GM19397 (cell line): ENCODE data around the gene ZNF768.
"Not testable (repeated sequence)": the region's sequence is repeated elsewhere in the genome, so short reads cannot be mapped to it uniquely, and the experiment has no call there.

Source experiments
- ATAC-seq: cut with Tn5 transposase; IDR thresholded peaks from one replicate; pipeline ENCODE4 v1.9.1; 2021; ENCODE audit warnings: mild to moderate bottlenecking, moderate library complexity; ENCODE audit not compliant: unreplicated experiment

The ZNF768 gene

DNA sequence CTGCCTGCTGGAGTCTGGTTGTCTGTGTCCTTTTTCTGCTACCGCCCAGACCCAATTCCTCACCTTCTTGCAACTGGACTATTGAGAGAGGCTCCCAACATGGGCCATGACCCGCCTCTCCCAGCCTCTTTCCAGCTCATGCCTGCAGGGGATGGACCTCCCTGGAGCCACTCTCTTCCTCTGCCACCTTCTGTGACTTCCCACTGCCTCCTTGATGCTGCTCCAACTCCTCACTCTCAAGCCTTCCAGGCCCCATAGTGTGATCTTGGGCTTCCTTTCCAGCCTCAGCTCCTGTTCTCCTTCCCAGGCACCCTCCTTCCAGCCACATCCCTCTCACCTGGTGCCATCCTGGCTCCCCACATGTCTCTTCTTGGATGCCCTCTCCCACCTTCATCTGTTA is 11.1 kb downstream of the ZNF768 start:
- no peak for ATAC-seq

DNA sequence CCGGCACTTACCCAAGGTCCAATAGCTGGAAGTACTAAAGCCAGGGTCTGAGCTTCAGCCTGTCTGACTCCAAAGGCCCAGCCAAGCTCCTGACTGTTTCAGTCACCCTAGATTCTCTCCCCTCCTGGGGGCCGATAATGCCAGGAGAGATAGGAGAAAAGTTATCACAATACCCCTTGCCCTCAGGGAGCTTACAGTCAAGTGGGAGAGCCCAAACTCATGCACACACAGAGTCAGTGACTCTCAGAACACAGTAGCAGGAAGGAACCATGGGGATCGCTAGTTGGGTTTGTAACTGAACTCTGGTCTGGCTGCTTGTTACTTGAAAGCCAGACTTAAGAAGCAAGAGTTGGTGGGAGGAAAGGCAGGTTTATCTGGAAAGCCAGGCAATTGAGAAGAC is 14.9 kb downstream of the ZNF768 start:
- no peak for ATAC-seq

DNA sequence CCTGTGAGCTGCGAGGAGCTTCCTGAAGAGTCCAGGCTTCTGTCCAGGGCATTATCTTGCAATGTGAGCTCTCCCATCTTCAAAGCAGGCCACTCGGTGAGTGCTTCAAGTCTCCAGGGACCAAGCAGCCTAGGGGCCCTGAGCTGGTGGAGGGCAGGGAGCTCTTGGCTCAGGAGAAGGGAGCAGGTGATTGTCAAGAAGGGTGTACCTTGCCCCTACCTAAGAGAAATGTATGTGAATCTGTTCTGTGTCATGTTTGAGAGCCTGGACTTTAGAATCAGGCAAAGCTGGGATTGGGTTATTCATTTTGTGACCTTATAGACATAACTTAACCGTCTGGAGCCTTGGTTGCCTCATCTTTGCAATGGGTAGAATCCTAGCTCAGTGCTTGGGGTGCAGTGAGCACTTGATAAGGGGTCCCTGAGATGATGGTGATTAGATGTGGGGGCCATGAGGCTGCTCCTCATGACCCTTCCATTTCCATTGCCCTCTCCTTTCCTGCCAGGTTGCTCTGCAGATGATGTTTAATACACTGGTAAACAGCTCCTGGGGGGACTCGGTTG is 15.9 kb downstream of the ZNF768 start:
- ATAC-seq: no peak

DNA sequence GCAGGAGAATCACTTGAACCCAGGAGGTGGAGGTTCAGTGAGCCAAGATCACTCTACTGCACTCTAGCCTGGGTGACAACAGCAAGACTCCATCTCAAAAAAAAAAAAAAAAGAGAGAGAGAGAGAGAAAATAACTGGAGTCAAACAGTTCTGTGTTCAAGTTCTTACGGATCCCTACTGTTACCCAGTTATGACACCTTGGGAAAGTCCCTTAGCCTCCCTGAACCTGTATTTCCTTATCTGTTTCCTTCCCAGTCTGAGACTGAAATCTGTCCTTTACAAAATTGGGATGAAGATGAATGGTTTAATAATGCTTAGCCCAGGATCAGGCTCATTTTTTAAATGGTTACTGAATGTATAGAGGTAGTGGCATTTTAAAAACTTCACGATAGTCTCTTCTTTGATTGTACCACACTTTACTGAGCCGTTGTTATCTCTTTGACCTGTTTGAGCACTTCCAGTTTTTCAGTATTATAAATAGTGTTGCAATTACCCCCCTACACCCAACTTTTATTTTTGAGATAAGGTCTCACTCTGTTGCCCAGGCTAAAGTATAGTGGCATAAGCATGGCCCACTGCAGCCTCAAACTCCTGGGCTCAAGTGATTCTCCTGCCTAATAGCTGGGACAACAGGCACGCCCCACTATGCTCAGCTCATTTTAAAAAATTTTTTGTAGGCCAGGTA is 17.1 kb downstream of the ZNF768 start:
- no peak for ATAC-seq

DNA sequence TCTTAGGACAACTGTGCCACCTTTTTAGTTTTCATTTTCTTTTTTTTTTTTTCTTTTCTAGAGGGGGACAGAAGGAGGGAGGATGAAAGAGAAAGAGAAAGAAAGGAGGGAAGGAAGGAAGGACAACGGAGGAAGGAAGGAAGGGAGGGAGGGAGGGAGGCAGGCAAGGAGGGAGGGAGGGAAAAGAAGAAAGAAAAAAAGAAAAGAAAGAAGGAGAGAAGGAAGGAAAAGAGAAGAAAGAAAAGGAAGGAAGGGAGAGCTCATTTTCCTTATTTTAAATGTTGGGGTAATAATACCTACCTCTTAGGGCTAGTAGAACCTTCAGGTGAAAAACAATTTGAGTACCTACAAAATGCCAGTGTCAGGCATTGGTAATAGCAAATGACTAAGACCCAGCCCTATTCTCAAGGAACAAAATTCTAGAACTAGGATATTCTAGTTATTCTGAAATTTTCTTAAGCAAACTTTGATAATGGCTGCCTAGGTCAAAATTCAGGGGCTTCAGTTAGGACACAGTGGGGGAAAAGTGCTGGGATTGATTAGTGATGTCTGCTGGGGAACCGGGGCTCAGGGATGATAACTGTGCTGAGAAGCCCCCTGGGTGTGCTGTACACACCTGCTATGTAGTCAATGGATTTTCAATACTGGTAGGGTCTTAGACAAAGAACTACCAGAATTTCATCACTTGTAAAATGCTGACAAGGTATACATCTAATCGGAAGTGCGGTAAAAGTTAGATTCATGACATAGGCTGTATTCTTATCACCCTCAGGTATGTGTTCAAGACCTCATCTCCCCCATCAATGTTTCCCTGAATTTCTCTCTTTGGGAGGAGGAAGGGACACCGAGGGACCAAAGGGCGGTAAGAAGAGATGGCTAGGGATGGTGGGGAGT is 22.7 kb downstream of the ZNF768 start:
- no peak for ATAC-seq

DNA sequence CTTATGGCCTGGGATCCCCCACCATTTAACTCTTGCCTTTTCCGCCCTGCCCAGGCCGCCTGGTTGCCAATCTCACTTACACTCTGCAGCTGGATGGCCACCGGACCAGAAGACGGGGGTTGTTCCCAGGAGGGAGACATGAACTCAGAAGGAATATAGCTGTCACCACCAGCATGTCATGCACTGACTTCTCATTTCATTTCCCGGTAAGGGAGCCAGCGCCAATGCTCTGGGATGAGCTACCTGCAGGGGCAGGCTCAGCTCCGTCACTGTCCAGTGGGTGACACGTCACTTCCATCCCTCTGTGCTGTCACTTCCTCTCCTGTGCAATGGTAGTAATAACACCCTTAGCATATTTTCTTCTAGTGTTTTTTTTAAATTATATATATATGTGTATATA is 27.1 kb downstream of the ZNF768 start:
- no peak for ATAC-seq

DNA sequence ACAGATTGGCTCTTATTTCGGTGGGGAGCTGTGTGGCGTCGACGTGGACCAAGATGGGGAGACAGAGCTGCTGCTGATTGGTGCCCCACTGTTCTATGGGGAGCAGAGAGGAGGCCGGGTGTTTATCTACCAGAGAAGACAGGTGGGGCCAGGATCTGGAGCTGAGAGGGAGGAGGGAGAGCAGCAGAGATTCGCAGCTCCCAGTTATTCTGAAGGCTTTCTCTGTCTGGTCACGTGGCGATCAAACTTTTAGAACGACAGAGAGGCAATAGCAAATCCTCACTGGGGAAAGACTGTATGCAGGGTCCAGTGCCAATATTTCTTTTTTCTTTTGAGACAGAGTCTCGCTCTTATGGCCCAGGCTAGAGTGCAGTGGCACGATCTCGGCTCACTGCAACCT is 31.7 kb downstream of the ZNF768 start:
- ATAC-seq: no peak

DNA sequence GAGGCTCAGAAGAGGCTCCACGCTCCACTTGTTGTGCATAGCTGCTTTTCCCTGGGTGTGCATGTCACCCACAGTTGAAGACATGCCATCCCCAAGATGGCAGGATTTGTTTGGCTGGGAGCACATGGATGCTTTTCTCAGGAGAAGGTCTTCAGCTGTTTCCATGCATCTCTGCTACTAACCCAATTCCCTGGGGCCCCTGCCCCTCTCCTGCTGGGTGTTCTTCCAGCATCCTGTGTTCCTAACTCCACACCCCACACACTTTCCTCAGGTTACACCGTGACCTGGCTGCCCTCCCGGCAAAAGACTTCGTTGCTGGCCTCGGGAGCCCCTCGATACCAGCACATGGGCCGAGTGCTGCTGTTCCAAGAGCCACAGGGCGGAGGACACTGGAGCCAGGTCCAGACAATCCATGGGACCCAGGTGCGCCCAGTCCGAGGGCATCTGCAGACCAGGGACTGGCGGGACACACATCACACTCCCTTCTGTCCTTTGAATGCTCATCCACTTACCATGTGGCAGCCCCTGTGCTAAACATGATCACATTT is 32.4 kb downstream of the ZNF768 start:
- no peak for ATAC-seq

DNA sequence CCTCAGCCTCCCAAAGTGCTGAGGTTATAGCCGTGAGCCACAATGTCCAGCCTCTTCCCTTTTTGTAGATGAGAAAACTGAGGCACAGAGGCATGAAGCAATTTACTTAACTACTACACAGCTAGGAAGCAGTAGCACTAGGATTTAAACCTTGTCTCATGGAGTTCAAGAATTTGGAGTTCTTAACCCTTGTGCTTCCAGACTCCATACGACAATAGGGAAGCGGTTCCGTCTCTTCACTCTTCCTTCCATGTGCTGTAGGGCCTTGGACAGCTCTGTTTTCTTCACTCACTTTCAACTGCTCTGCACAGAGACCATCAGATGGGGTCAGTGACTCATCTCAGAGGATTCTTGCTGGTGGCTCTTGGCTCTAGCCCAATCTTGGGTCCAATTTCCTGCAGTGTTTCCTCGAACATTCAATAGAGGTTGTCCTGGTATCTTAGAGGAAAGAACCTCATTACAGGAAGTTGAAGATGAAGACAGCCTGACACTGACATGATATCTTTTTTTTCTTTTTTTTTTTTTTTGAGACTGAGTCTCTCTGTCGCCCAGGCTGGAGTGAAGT is 34.5 kb downstream of the ZNF768 start:
- ATAC-seq: no peak

DNA sequence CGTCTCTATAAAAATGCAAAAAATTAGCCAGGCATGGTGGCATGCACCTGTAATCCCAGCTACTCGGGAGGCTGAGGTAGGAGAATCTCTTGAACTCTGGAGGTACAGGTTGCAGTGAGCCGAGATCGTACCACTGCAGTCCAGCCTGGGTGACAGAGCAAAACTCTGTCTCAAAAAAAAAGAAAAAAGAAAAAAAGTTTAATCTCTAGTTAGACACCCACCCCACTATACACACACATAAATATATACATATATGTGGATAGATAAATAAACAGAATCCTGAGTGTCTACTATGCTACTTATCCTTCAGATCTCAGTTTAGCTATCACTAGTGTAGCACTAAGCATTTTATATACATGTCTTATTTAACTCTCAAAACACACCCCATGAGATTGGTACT is 35.1 kb downstream of the ZNF768 start:
- ATAC-seq: no peak

DNA sequence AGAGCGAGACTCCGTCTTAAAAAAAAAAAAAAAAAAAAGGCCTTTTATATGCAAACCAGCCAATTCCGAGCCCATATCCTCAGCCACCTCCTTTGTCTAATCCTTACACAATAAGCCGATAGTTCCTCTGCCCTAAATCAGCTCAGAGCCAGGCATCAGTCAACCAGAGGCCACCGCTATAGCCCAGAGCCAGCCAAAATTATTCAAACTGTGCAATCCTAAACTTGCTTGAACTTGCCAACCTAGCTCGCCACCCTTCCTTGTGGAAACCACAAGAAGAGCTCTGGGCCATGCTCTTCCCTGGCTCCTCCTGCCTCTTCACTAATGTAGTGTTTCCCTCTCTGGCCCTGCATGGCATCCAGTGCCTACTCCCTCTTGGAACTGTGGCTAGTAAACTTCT is 36.2 kb downstream of the ZNF768 start:
- no peak for ATAC-seq

DNA sequence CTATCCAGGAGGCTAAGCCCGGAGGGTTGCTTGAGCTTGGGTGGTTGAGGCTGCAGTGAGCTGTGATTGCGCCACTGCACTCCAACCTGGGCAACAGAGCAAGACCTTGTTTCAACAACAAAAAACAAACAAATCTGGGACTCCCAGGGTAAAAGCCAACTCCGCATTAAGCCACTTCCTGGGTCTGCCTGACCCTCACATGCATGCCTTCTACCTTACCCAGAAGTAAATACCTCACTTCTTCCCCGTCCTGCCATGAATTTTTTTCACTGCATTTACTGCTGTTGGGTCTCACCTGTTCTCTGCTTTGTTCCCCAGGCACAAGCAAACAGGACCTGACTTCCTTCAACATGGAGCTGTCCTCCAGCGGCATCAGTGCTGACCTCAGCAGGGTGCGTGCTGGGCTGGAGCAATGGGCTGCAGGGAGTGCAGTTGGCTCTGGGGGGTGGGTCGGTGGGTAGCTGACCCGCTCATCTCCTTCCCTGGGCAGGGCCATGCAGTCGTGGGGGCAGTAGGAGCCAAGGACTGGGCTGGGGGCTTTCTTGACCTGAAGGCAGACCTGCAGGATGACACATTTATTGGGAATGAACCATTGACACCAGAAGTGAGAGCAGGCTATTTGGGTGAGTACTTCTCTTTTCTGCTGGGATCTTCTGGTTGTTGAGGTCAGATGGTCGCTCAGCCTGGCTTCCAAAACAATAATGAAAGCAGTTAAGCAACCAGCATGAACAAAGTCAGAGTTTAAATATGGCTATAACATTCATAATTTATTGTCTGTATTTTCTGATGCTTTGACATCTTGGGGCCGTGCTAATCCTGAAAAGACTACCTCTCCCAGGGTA is 37.4 kb downstream of the ZNF768 start:
- no peak for ATAC-seq

DNA sequence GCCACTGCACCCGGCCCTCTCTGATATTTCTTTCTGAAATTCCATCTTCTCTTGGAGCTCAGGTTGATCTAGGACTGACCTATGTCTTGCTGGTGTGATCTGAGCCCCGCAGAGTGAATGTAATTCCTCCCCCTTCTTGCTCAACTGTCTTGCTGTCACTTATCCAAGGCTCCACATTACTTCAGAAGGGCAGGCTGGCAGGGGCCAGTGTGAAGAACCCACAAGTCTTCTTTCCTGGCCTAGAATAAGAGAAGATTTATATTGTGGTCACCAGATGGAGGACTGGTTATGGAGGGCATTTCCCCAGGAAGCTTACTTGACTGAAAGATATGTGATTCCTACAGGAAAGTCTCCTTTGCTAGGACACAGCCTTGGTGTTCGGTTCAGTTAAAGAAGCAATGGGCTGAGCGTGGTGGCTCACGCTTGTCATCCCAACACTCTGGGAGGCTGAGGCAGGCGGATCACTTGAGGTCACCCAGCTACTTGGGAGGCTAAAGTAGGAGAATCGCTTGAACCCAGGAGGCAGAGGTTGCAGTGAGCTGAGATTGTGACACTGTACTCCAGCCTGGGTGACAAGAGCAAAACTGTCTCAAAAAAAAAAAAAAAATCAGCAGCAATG is 40.4 kb downstream of the ZNF768 start:
- no peak for ATAC-seq

DNA sequence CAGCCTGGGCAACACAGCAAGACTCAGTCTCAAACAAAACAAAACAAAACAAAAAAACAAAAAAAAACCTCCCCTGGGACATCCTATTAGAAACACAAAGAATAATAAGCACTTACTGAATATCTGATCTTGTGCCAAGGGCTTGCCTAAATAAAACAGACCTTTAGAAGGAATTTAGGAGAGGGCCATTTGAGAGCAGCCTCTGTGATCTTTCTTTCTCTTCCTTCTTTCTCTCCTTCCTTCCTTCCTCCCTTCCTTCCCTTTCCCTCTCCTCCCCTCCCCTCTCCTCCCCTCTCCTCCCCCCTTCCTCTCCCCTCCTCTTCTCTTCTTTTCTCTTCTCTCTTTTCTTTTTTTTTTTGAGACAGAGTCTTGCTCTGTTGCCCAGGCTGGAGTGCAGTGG is 41.5 kb downstream of the ZNF768 start:
- ATAC-seq: no peak

DNA sequence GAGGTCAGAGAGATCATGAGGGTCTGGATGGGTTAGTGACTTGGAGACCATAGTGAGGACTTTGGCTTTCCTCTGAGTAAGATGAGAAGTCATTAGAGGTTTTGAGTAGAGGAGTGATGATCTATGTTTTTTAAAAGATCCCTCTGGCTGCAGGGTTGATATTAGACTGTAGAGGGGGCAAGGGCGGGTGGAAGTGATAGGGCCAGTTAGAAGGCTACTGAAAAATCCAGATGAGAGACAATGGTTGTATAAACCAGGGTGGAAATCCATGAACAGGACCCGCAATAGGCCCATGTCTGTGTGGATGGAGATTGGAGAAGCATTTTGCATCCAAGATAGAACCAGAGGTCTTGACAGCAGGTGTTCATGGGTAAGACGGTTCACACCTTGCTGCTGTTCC is 44.0 kb downstream of the ZNF768 start:
- no peak for ATAC-seq

DNA sequence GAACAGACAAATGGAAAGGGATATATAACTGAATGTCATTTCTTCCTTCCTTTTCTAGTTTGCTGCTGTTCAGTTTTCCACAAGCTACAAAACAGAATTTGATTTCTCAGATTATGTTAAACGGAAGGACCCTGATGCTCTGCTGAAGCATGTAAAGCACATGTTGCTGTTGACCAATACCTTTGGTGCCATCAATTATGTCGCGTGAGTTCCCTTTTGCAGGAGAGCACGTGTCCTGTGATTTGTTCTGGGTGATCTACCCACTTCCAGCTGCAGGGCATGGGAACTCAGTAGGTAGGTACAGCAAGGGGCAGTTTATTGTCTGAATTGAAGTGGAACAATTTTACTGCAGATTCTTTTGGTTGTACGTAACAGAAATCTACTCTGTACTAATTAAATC is 45.0 kb downstream of the ZNF768 start:
- ATAC-seq: no peak

DNA sequence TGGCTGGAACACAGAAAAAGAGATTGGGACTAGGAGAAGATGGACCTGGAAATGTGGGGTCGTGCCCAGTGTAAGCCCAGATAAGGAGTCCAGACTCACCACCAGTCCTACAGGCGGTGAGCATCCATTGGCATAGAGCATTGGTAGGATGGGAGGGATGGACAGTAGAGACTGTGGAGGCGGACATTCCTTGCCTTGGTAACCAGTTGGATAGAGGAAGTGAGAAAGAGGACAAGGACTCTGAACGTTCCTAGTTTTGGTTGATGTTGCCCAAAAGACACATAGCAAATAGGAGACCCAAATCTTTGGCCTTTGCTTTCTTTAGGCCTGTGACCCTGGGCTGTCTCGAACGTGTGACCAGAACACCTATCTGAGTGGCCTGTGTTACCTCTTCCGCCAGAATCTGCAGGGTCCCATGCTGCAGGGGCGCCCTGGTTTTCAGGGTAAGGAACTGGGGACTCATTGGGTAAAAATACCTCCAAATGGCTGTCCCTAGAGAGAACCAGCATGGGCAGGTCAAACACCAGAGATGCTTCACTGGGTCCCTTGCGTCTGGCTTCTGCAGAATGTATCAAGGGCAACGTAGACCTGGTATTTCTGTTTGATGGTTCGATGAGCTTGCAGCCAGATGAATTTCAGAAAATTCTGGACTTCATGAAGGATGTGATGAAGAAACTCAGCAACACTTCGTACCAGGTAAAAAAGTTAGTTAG is 47.4 kb downstream of the ZNF768 start:
- no peak for ATAC-seq

DNA sequence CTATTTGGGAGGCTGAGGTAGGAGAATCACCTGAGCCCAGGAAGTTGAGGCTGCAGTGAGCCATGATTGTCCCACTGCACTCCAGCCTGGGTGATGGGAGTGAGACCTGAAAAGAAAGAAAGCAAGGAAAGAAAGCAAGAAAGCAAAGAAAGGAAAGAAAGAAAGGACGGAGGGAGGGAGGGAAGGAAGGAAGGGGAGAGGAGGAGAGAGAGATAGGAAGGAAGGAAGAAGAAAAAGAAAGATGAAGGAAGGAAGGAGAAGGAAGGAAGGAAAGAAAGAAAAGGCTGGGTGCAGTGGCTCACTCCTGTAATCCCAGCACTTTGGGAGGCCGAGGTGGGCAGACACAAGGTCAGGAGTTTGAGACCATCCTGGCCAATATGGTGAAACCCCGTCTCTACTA is 48.6 kb downstream of the ZNF768 start:
- not testable (repeated sequence) for ATAC-seq

DNA sequence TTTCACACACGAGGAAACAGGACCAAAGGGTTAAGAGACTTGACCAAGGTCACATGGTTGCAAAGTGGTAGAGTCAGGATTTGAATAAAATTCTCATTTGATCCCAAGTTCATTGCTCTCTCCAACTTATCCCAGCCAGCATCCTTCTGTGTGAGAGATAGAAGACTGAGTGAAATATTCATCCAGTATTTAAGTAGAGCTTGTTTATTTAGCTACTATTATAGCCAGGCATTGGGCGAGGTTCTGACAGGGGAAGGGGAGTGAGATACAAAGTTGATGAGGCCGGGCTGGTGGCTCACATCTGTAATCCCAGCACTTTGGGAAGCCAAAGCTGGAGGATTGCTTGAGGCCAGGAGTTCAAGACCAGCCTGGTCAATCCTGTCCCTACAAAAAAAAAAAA is 49.4 kb downstream of the ZNF768 start:
- ATAC-seq: no peak

DNA sequence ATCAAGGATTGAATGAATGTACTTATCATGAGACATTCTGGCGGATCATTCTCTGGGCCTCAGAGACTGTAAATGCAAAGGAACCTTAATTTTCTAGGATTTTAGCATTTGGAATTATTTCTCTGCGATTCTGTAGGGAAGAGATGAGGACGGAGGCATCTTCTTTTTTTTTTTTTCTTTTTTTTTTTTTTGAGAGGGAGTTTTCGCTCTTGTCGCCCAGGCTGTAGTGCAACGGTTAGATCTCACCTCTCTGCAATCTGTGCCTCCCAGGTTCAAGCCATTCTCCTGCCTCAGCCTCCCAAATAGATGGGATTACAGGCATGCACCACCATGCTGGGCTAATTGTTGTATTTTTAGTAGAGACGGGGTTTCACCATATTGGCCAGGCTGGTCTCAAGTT is 51.7 kb downstream of the ZNF768 start:
- ATAC-seq: no peak
